HG03469 (cell line): ENCODE data around the gene AGAP1.
"Not testable (repeated sequence)": the region's sequence is repeated elsewhere in the genome, so short reads cannot be mapped to it uniquely, and the experiment has no call there.

Experiments used
- ATAC-seq: cut with Tn5 transposase; IDR thresholded peaks from one replicate; pipeline ENCODE4 v1.9.1; 2021; ENCODE audit warnings: mild to moderate bottlenecking, moderate library complexity, moderate number of reproducible peaks; ENCODE audit not compliant: unreplicated experiment

AGAP1 gene

GRCh38 chr2:235584638-235585007 lies 90.8 kb downstream of the AGAP1 start:
- ATAC-seq = no peak

- no peak for ATAC-seq
Observed at GRCh38 chr2:235587202-235587601, 93.4 kb downstream of the AGAP1 start.

- ATAC-seq = no peak
Observed at GRCh38 chr2:235588750-235589149, 94.9 kb downstream of the AGAP1 start.

DNA sequence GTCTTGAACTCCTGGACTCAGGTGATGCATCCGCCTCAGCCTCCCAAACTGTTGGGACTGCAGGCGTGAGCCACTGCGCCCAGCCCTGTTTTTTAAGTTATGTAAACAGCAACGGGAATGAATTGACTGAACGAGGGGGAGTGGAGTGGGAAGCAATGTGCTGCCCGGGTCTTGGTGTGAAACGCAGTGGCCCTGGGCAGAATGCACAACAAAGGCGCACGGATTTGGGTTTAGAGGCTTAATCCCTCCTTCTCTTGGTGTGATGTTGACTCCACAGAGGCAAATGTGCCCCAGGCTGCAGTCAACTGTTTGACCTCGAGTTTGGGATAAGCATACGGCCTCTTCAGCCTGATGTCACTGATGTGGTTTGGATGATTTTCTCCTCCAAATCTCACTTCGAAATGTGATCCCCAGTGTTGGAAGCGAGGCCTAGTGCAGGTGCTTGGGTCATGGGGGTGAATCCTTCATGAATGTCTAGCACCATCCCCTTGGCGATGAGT lies 97.4 kb downstream of the AGAP1 start:
- ATAC-seq = no peak

- no peak for ATAC-seq
Observed at GRCh38 chr2:235591921-235592320, 98.1 kb downstream of the AGAP1 start.

GRCh38 chr2:235592430-235592829 lies 98.6 kb downstream of the AGAP1 start:
- no peak for ATAC-seq

- ATAC-seq = no peak
Observed at GRCh38 chr2:235592836-235593235, 99.0 kb downstream of the AGAP1 start.

- ATAC-seq = no peak
Observed at GRCh38 chr2:235594041-235594440, 100.2 kb downstream of the AGAP1 start.

DNA sequence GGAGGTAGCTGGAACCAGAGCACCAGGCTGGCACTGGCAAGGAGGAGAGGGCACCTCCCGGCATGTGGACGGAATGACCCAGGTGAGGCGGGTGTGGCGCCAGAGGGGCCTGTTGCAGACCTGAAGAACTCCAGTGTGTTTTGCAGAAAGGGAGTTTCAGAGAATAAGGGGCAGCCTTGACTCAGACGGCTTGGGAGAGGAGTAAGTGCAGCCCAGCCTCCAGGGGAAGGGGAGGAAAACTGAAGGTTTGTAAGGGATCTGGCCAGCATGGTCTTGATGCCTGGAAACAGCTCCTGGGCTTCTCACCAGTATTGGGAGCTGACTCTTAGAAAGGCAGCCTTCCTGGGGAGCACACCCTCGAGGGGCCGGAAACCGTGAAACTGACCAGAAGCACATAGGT lies 101.1 kb downstream of the AGAP1 start:
- no peak for ATAC-seq

DNA sequence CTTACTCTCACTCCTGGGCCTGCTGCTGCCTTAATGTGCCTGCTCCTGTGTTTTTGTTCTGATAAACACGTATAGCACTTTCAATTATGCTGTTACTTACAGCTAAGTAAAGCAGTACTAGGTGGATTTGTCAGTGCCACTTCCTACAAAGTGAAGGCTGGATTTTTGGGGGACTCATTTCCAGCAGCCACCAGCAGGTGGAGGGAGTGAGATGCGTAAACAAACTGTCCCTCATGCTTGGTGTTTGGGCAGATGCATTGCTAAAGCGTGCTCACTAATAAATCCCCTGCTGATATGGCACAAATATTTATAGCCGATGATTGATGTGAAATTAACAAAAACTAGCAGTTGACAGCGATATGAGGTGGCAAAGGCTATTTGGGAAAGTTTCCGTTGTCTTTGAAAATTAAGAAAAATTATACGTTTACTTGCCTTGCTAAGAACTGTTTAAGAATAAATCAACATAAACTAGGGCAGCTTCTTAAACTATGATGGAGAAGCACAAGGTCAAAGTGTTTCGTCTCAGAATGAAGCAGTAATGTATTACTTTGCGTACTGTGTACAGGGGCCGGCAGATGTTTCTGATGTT lies 101.7 kb downstream of the AGAP1 start:
- no peak for ATAC-seq

- ATAC-seq = no peak
Observed at GRCh38 chr2:235596272-235596671, 102.4 kb downstream of the AGAP1 start.

DNA sequence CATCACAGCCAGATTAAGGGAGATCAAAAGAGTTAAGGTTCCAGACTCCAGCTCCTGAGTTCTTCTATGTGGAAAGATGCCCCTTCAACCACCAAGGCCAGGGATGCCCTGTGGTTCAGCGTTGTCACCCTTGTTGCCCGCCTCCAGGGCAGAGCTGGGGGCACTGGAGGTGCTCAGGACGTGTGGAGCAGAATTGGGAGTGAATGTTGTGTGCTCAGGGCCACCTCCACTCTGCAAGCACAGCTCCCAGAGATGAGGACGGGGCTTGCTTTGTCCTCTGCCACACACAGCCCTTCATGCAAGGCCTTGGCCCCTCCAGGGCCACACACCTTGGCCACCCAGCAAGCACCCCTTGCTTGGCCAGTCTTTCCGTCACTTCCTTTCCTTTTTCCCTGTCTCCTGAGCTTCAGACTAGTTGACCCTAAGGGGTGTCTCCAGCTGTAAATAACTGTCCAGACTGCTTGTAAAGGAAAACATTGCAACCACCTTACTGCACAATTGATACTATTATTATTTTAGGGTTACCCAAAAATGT lies 103.3 kb downstream of the AGAP1 start:
- ATAC-seq = no peak

DNA sequence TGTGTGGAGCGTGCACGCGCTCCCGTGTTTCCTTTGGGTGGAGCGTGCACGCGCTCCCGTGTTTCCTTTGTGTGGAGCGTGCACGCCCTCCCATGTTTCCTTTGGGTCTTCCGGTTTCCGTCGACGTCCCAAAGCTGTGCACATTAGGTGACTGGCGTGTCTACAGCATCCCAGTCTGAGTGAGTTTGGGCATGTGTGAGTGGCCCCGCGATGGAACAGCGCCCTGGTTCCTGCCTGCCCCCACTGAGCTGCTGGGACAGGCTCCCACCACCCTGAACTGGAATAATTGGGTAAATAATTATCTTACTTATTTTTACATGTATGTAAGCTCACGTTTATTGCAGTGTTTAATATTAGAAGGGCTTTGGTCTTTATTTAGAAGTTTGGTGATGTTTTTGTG lies 104.2 kb downstream of the AGAP1 start:
- no peak for ATAC-seq

DNA sequence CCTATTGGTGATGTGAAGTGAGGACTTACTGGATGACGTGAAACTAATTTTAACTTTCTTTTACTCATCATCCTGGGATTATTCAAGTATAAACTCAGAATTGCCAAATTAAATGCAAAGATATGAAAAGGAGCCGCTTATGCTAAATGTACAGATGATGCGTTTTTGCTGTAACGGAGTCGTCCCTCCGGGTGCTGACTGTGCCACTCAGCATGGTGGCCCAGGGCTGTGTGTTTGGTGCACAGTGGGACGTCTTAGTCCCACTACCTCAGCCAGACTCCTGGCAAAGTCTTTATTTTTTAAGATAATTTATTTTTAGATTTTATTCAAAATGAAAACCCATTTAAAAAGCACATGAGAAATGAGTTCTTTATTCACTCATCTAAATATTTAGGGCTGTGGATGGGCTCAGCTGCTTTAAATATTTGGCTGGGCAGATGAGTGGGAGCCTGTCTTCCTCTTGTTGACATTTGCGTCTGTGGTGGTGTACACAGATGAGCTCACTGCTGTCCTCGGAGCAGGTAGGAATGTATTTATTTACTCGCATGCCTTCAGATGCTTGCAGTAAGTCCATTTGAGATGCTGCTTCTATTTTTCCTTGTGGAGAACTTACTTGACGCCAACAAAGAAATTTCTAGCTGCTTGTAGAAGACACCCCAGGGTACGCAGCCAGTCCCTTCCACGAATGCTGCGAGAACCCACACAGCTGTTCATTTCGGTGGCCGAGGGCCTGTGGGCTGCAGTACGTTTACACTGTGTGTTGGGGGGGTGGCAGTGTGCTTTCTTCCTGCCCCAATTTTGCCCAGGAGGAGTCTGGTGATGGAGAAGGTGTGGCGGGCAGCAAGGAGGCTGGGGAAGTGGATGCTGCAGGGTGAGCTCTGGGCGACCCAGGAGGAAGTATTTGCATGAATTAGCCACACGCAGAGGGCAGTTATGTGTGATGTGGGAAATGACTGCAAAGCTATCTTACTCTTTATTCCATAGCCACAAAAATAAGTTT lies 105.0 kb downstream of the AGAP1 start:
- ATAC-seq = no peak

- no peak for ATAC-seq
Observed at GRCh38 chr2:235599596-235600338, 105.9 kb downstream of the AGAP1 start.

DNA sequence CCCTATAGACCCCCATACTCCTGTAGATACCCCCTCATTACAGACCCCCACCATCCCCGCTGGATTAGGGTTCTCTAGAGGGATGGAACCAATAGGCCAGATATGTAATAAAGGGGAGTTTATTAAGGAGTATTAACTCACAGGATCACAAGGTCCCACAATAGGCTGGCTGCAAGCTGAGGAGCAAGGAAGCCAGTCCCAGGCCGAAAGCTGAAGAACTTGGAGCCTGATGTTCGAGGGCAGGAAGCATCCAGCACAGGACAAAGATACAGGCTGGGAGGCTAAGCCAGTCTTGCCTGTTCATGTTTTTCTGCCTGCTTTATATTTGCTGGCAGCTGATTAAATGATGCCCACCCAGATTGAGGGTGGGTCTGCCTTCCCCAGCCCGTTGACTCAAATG lies 106.6 kb downstream of the AGAP1 start:
- ATAC-seq = no peak

GRCh38 chr2:235600926-235601325 lies 107.1 kb downstream of the AGAP1 start:
- no peak for ATAC-seq

DNA sequence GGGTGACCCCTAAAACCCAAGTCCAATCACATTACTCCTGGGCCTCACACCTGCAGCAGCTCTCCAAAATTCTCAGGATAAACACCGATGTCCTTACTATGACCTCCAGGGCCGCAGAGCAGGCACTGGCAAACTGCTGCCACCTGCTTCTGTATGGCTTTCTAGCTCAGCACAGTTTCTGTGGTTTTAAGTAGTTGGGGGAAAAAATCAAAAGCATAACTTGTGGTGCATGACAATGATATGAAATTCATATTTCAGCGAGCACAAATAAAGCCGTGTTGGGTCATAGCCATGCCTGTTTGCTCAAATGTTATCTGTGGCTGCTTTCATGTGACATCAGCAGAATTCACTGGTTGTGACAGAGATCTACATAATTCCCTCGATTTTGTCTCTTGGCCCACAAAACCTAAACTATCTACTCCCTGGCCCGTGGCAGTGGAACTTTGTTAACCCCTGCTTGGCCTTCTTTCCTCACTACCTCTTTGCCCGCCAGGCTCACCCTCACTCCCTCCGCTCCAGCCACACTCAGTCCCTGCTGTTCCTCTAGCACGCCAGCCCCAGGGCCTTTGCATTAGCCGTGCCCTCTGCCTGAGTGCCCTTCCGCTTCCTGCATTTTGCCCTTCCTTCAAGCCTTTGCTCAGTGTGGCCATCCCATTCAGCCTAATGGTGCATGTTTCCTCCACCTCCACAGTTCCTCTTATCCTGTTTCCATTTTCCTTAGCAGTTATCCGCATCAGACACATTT lies 108.3 kb downstream of the AGAP1 start:
- no peak for ATAC-seq

DNA sequence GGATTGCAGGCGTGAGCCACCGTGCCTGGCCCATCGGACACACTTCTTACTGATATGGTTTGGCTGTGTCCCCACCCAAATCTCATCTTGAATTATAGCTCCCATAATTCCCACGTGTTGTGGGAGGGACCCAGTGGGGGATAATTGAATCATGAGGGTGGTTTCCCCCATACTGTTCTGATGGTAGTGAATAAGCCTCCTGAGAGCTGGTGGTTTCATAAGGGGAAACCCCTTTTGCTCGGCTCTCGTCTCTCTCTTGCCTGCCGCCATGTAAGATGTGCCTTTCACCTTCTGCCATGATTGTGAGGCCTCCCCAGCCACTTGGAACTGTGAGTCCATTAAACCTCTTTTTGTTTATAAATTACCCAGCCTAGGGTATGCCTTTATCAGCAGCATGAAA lies 109.1 kb downstream of the AGAP1 start:
- not testable (repeated sequence) for ATAC-seq

DNA sequence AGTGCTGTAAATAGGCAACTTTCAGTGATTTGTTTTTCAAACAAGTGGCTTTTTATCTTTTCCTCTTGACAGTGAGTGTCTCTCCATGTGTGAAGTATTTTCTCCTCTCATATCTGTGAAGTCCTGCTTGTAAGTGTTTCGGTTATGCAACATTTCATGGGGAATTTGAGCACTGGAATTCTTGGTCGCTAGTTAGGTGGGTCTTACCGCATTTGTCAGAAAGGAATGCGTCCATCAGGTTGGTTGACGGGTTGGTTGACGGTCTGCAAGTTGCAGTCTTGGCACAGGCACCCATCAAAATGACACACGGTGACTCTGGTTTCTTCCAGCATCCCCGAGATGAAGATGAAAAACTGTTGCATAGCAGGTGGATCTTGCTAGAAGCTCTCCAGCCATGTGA lies 109.8 kb downstream of the AGAP1 start:
- no peak for ATAC-seq
